NT2/D1 (cell line): ENCODE data around the gene KIAA0513.
A peak's percentile ranks its signal among the peaks of the same experiment; 100 is the strongest.

Experiments used
- DNase-seq: peaks from one replicate; pipeline ENCODE4 v3.0.0-alpha.2; 2011; ENCODE audit warnings: low read depth, low spot score
- H3K27me3 ChIP-seq: 2 replicates; pipeline ENCODE4 v1.6.0; 2011; ENCODE audit warnings: mild to moderate bottlenecking; ENCODE audit not compliant: insufficient read length, insufficient read depth
- H3K36me3 ChIP-seq: 2 replicates; pipeline ENCODE4 v1.6.1; 2011; ENCODE audit warnings: mild to moderate bottlenecking, low read length, mixed read lengths; ENCODE audit not compliant: insufficient read depth, insufficient read length
- H3K4me1 ChIP-seq: 2 replicates; pipeline ENCODE4 v1.5.1; 2011; ENCODE audit not compliant: insufficient read depth, insufficient read length
- H3K4me3 ChIP-seq: 2 replicates; pipeline ENCODE4 v1.5.1; 2011; ENCODE audit warnings: low read depth; ENCODE audit not compliant: insufficient read length
- H3K9ac ChIP-seq: 2 replicates; pipeline ENCODE4 v1.6.0; 2011; ENCODE audit warnings: low read depth; ENCODE audit not compliant: insufficient read length
- H3K9me3 ChIP-seq: 2 replicates; pipeline ENCODE4 v1.5.1; 2011; ENCODE audit warnings: mild to moderate bottlenecking, low read length; ENCODE audit not compliant: insufficient read depth
- SUZ12 ChIP-seq: IDR thresholded peaks from 2 replicates; pipeline ENCODE4 v1.6.1; 2011; ENCODE audit not compliant: insufficient read length, insufficient read depth; ENCODE audit errors: extremely low read depth
- YY1 ChIP-seq: IDR thresholded peaks from 2 replicates; pipeline ENCODE4 v1.6.1; 2011; ENCODE audit not compliant: insufficient read length, insufficient read depth
- ZNF274 ChIP-seq: IDR thresholded peaks from 2 replicates; pipeline ENCODE4 v1.6.1; 2011; ENCODE audit warnings: mild to moderate bottlenecking, low read depth, low read length

Gene KIAA0513, protein sequence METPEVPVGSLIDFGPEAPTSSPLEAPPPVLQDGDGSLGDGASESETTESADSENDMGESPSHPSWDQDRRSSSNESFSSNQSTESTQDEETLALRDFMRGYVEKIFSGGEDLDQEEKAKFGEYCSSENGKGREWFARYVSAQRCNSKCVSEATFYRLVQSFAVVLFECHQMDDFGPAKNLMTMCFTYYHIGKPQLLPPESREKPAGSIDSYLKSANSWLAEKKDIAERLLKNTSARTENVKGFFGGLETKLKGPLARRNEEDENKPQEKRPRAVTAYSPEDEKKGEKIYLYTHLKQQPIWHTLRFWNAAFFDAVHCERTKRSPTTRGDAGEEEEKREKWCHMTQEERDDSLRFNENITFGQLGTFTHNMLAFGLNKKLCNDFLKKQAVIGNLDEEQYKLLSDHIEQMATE

DNA sequence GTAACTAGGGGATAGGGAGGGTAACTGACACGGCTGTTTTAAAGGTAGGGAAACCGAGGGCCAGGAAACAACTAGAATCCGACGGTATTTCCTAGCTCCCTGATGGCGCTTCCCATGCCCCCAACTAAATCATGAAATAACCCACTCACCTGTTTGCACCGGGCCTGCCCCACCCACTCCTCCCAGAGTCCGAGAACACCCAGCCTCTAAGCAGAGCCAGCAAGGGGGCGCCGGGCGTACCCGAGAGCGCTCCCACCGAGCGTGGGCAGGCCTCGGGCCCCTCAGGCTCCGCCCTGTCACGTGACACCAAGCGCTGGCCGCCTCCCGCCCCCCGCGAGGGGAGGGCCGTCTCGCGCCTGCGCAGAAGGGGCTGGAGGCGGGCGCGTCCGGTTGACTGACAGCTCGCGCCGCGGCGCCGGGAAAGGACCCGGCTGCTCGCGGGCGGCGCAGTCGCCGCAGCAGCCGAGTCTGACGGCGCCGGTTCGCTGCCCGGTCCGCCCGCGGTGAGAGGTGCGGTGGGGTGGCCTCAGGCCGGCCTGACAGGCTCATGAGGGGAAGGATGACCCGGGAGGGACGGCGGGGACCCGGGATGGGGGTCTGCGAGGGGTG lies at the start of gene KIAA0513:
TSS of gene KIAA0513 (plus strand) at position 447 of the 609 bp plus-strand sequence. CDS start 39,277 bp downstream, outside the sequence.
- peaks cover 11% of the 10 kb centered on the region for H3K27me3 ChIP-seq
- H3K4me1 ChIP-seq, result peaks cover 9% of the 10 kb centered on the region
- TF ChIP-seq YY1 (no peak), ZNF274 (no peak), SUZ12 (no peak)
- H3K9ac ChIP-seq, result peak within 1 kb of the TSS; percentile 82
- H3K36me3 ChIP-seq, result peaks cover 5% of the 10 kb centered on the region
- peak within 1 kb of the TSS; percentile 70 for H3K4me3 ChIP-seq
- H3K9me3 ChIP-seq, result no peaks in the 10 kb centered on the region
- DNase-seq, result peak; percentile 90

DNA sequence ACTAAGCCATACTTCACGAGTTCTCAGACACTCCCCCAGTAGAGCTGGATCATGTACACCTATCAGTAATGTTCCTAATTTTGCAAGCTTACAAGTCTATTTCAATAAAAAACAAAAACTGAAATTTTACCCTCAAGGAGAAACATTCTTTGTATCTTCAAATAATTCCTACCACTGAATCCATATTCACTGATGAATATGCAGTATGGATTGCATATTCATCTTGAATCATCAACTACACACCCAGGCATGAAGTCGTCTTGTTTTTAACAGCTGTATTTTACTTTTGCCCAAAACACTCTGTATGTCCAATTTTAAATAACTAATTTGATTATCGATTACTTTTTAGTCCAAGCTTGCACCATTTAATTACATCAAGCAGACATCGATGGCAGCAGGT lies 48.1 kb upstream of the KIAA0513 start:
- Histone ChIP-seq H3K9me3 (no peaks in the 10 kb centered on the region), H3K36me3 (peaks cover 83% of the 10 kb centered on the region), H3K27me3 (no peaks in the 10 kb centered on the region), H3K4me3 (no peak overlapping the region), H3K4me1 (no peaks in the 10 kb centered on the region), H3K9ac (no peak overlapping the region)
- DNase-seq, result no peak
- no peak for TF ChIP-seq SUZ12
- TF ChIP-seq YY1, result no peak
- no peak for TF ChIP-seq ZNF274

DNA sequence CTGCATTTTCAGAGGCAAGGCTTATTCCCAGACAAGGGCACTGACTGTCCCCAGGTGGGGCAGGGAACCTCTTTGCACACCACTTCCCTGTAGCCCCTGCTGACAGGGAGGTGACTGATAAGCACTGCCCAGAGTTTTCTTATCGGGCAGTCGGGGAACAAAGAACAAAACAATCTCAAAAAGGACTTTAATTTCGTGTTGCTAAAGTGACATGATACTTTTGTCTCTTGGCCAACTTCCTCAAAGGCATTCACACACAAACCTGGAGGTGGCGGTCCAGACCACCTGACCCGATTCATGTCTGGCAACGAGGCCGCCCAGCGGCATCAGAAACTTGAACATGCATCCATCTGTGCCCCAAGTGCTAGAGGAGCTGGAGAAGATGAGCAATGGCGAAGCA lies 45.2 kb upstream of the KIAA0513 start:
- H3K9ac ChIP-seq, result no peak overlapping the region
- H3K4me1 ChIP-seq, result peaks cover 7% of the 10 kb centered on the region

DNA sequence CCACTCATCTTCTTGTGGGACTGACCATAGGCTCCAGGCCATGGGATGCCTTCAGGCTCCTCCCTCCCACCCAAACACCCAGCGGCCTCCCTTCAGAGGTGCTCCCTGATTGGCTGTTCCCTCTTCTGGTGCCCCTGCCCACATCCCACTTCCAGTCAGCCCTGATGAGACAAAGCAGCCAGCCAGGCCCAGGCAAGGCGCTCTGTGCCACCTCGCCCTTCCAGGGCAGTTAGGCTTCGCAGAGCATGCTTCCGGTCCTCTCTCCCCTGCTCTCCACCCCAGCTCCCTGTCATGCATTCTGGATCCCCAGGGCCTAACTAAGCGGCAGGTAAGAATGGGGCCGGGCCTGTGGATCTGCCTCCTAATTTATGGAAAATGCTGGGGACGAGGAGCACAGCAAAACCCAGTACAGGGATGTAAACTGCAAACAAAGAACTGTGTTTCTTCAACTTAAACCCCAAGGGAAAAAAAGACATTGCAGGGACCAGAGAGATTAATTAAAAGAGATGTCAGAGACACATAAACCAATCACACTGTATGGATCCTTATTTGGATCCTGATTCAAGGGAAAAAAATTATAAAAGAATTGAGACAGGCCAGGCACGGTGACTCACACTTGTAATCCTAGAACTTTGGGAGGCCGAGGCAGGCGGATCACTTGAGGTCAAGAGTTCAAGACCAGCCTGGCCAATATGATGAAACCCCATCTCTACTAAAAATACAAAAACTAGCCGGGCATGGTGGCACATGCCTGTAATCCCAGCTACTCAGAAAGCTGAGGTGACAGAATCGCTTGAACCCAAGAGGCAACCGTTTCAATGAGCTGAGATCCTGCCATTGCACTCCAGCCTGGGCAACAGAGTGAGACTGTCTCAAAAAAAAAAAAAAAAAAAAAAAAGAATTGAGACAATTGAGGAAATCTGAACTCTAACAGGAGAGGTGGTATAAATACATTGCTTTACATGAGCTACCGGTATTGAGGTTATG lies 42.2 kb upstream of the KIAA0513 start:
- peaks cover 84% of the 10 kb centered on the region for H3K36me3 ChIP-seq
- H3K4me3 ChIP-seq, result no peak overlapping the region
- DNase-seq, result no peak
- H3K9me3 ChIP-seq, result no peaks in the 10 kb centered on the region
- H3K4me1 ChIP-seq, result peaks cover 19% of the 10 kb centered on the region
- no peak overlapping the region for H3K9ac ChIP-seq
- no peaks in the 10 kb centered on the region for H3K27me3 ChIP-seq
- TF ChIP-seq YY1 (no peak), ZNF274 (no peak), SUZ12 (no peak)

More for the DNA sequence above, 45.2 kb upstream of the KIAA0513 start:
- no peak for DNase-seq
- TF ChIP-seq SUZ12, result no peak
- TF ChIP-seq ZNF274, result no peak
- TF ChIP-seq YY1, result no peak
- Histone ChIP-seq H3K4me3 (no peak overlapping the region), H3K36me3 (peaks cover 81% of the 10 kb centered on the region), H3K9me3 (no peaks in the 10 kb centered on the region), H3K27me3 (no peaks in the 10 kb centered on the region)

DNA sequence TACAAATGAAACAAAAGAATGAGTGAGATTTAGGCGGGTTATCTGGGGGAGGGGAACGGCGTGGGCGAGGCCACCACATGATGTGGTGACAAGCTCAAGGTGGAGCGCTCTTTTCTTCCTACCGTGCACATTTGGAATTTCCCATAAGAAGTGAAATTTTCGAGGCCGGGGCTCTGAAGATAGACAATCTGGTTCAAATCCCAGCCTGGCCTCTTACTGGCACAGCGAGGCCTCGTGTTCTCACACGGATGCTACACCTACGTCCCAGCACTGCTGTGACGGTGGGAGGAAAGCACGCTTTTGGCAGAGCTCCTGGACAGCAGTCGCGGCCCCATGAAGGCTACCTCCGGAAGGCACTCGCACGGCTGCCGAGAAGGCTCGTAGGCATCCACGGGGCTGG lies 41.5 kb upstream of the KIAA0513 start:
- H3K4me3 ChIP-seq, result no peak overlapping the region
- no peak for DNase-seq
- no peaks in the 10 kb centered on the region for H3K9me3 ChIP-seq
- no peak overlapping the region for H3K9ac ChIP-seq
- H3K27me3 ChIP-seq, result no peaks in the 10 kb centered on the region
- peaks cover 21% of the 10 kb centered on the region for H3K4me1 ChIP-seq
- TF ChIP-seq SUZ12, result no peak
- no peak for TF ChIP-seq YY1
- TF ChIP-seq ZNF274, result no peak
- peaks cover 84% of the 10 kb centered on the region for H3K36me3 ChIP-seq

DNA sequence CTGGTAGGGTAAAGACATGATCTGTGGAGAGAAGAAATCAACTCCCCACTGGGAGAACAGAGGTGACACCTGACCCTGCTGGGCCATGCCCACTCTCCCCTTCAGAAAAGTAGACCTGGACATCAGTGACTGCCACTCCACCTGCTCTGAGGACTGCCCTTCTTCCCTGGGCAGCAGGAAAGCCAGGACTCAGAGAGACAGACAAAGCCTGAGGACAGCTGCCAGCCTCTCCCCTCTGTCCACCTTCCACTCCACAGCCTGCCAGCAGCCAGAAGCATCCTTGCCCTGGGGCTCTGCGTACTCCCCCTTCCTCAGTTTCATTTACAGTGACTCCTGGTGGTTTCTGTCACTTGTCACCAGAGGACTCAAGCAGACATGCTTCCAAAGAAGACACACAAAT lies 40.7 kb upstream of the KIAA0513 start:
- Histone ChIP-seq H3K4me1 (peaks cover 21% of the 10 kb centered on the region), H3K4me3 (no peak overlapping the region), H3K9me3 (no peaks in the 10 kb centered on the region), H3K36me3 (peaks cover 81% of the 10 kb centered on the region), H3K27me3 (no peaks in the 10 kb centered on the region), H3K9ac (no peak overlapping the region)
- no peak for DNase-seq
- TF ChIP-seq YY1 (no peak), ZNF274 (no peak), SUZ12 (no peak)
